HUES48 (cell line): ENCODE data around the gene DENND1C.
"Not testable (repeated sequence)": the region's sequence is repeated elsewhere in the genome, so short reads cannot be mapped to it uniquely, and the experiment has no call there.

ENCODE experiments used
- H3K27ac ChIP-seq: one replicate; pipeline ENCODE4 v1.7.0; 2013; ENCODE audit warnings: low read depth, low read length, inconsistent platforms
- H3K27me3 ChIP-seq: 2 replicates; pipeline ENCODE4 v1.6.1; 2013; ENCODE audit warnings: mild to moderate bottlenecking, low read length; ENCODE audit not compliant: control insufficient read depth, insufficient read depth
- H3K36me3 ChIP-seq: 2 replicates; pipeline ENCODE4 v1.6.1; 2013; ENCODE audit warnings: low read length; ENCODE audit not compliant: control insufficient read depth, insufficient read depth
- H3K4me1 ChIP-seq: 2 replicates; pipeline ENCODE4 v1.6.1; 2013; ENCODE audit warnings: mild to moderate bottlenecking, low read length; ENCODE audit not compliant: control insufficient read depth, insufficient read depth
- H3K4me3 ChIP-seq: 2 replicates; pipeline ENCODE4 v1.5.1; 2013; ENCODE audit warnings: mild to moderate bottlenecking, low read depth, low read length
- H3K9ac ChIP-seq: 2 replicates; pipeline ENCODE4 v1.6.1; 2013; ENCODE audit warnings: mild to moderate bottlenecking, low read depth, low read length, moderate library complexity
- H3K9me3 ChIP-seq: 2 replicates; pipeline ENCODE4 v1.6.1; 2013; ENCODE audit warnings: low read length; ENCODE audit not compliant: control insufficient read depth, insufficient read depth

The DENND1C gene

DNA sequence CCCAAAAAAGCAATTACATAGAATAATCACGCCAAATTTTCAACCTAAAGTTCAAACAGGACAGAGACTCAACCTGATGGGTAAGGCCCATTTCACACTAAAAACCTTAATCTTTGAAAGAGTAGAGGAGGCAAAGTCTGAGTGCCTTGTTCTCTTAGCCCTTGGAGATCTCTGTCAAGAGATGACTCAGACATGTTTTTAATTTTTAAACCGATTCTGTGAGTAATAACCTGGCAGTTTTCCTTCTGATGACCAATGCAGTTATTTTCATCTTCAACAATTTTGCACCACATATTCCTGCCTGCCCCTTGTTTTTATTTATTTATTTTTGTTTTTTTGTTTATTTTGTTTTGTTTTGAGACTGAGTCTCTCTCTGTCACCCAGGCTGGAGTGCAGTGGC, 37.7 kb upstream of the DENND1C start:
- no peak overlapping the region for H3K9ac ChIP-seq
- no peaks in the 10 kb centered on the region for H3K27me3 ChIP-seq
- no peaks in the 10 kb centered on the region for H3K36me3 ChIP-seq
- H3K4me1 ChIP-seq: no peaks in the 10 kb centered on the region
- H3K4me3 ChIP-seq: no peak overlapping the region
- H3K9me3 ChIP-seq: no peaks in the 10 kb centered on the region
- no peak overlapping the region for H3K27ac ChIP-seq

DNA sequence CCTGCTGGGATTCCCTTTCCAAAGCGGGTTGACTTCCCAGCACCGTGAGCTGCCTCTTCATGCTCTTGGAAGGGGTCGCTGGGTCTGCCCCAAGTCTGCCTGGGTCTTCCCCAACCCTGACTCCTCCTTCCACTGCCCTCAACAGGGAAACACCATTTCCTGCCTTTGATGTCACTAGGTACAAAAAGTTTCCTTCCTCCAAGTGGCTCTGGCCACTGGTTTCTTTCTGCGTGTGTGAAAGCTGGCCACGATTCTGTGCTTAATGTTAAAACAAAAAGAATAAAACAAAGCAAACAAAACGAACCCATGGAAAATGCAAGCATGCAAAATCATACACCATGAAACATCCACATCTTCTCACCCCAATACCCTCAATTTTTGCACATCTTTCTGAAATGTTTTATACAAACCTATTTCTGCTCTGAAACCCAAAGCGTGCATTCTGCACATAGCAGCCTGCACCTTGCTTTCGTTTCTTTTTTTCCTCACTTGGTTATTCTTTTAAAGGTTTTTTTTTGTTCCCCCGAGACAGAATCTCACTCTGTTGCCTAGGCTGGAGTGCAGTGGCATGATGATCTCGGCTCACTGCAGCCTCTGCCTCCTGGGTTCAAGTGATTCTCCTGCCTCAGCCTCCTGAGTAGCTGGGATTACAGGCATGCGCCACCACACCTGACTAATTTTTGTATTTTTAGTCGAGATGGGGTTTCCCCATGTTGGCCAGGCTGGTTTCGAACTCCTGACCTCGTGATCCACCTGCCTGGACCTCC, 36.7 kb upstream of the DENND1C start:
- Histone ChIP-seq H3K36me3 (no peaks in the 10 kb centered on the region), H3K27me3 (no peaks in the 10 kb centered on the region), H3K9ac (no peak overlapping the region), H3K4me3 (no peak overlapping the region), H3K4me1 (no peaks in the 10 kb centered on the region), H3K27ac (no peak overlapping the region), H3K9me3 (no peaks in the 10 kb centered on the region)

DNA sequence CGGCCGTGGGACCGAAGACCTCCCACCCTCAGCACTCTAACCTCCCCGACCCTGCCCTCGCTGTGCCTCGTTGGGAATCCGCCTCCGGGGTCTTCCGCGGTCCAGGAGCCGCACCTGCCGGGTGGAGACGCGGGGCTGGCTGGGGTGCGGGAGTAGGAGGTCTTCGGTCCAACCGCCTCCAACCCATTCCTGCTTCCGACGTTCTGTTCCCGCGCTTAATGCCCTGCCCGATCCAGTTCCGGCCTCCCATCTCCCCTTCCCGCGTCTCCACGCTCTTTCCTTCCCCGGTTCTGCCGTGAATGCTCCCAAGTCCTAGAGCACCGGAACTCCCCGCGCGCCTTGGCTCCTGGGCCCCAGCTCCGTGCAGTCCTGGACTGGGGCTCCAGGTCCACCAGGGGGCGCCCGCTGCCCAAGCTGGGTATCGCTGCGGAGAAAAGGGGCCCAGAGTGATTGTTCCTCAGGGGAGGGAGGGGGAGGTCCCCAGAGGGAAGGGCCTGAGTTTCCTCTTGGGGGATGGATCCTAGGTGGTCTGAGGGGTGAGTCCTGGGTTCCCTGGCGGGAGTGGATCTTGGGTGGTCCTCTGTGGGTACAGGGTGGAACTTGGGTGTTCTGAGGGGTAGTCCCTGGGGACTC, 35.2 kb upstream of the DENND1C start:
- H3K4me3 ChIP-seq: peak overlapping the region; percentile 58
- no peaks in the 10 kb centered on the region for H3K4me1 ChIP-seq
- H3K9ac ChIP-seq: no peak overlapping the region
- H3K36me3 ChIP-seq: no peaks in the 10 kb centered on the region
- no peaks in the 10 kb centered on the region for H3K27me3 ChIP-seq
- H3K9me3 ChIP-seq: no peaks in the 10 kb centered on the region
- no peak overlapping the region for H3K27ac ChIP-seq

GRCh38 chr19:6516018-6516658, 34.6 kb upstream of the DENND1C start:
- H3K27ac ChIP-seq: no peak overlapping the region
- H3K27me3 ChIP-seq: no peaks in the 10 kb centered on the region
- no peak overlapping the region for H3K9ac ChIP-seq
- H3K9me3 ChIP-seq: no peaks in the 10 kb centered on the region
- no peaks in the 10 kb centered on the region for H3K4me1 ChIP-seq
- no peaks in the 10 kb centered on the region for H3K36me3 ChIP-seq
- H3K4me3 ChIP-seq: peak overlapping the region; percentile 58

DNA sequence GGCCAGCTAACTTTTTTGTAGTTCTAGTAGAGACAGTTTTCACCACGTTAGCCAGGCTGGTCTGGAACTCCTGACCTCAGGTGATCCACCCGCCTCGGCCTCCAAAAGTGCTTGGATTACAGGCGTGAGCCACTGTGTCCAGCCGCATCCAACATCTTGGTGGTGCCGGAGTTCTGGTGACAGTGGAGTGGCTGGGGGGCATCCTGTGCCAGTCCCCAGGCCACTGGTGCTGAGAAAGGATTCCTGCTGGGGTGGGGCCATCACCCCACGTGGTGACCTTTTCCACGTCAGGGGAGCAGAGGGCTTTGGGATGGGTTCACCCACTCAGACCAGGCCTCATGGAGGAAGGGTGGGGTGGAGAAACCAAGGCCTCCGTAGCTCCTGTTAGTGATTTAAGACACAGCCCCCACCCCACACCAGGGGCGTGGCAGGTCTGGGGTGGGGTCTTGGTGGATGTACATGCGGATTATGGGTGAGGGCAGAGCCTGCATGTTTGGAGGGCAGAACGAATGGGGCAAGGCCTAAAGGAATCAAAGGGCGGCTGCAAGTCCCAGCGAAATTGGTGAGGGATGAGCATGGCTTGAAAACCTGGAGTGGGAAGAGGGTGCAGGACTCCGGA, 33.4 kb upstream of the DENND1C start:
- no peak overlapping the region for H3K9ac ChIP-seq
- no peaks in the 10 kb centered on the region for H3K36me3 ChIP-seq
- H3K27ac ChIP-seq: no peak overlapping the region
- H3K4me1 ChIP-seq: no peaks in the 10 kb centered on the region
- H3K4me3 ChIP-seq: no peak overlapping the region
- no peaks in the 10 kb centered on the region for H3K9me3 ChIP-seq
- no peaks in the 10 kb centered on the region for H3K27me3 ChIP-seq

GRCh38 chr19:6514089-6514488, 32.5 kb upstream of the DENND1C start:
- Histone ChIP-seq H3K9ac (no peak overlapping the region), H3K27ac (no peak overlapping the region), H3K36me3 (no peaks in the 10 kb centered on the region), H3K4me3 (no peak overlapping the region), H3K27me3 (no peaks in the 10 kb centered on the region), H3K9me3 (no peaks in the 10 kb centered on the region), H3K4me1 (no peaks in the 10 kb centered on the region)

- Histone ChIP-seq H3K36me3 (no peaks in the 10 kb centered on the region), H3K27me3 (no peaks in the 10 kb centered on the region), H3K9me3 (no peaks in the 10 kb centered on the region), H3K27ac (no peak overlapping the region), H3K4me1 (no peaks in the 10 kb centered on the region), H3K4me3 (no peak overlapping the region), H3K9ac (no peak overlapping the region)
Measured at GRCh38 chr19:6510618-6511017, 29.0 kb upstream of the DENND1C start.

DNA sequence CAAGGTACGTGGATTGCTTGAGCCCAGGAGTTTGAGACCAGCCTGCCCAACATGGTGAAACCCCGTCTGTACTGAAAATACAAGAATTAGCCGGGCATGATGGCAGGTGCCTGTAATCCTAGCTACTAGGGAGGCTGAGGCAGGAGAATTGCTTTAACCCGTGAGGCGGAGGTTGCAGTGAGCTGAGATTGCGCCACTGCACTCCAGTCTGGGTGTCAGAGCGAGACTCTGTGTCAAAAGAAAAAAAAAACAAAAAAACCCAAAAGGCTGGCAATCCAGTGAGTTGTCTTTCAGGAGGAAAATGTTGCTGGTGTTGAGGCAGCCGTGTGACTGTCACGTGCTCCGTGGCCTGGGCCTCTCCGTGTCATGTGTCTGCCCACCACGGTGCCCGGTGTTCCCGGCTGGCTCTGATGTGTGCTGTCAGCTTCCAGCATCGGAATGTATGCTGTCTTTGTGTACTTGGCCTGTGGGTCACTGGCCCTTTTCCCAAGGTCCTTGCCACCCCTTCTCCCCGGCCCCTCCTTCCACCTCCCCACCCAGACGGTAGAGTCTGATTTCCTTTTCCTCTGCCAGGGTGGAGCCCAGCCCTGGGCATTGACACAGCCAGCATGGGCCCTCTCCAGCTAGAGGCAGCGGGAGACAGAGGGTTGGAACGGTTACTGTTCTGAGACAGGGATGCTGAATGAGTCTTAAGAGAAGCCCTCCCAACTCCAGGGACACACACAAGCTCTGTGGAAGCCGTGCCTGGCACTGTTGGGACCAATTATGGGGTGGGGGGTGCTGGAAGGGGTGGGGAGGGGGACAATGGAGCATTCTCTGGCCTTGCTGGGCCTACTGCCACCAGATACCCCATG, 27.8 kb upstream of the DENND1C start:
- Histone ChIP-seq H3K27ac (no peak overlapping the region), H3K27me3 (no peaks in the 10 kb centered on the region), H3K9ac (no peak overlapping the region), H3K4me1 (no peaks in the 10 kb centered on the region), H3K4me3 (no peak overlapping the region), H3K9me3 (no peaks in the 10 kb centered on the region), H3K36me3 (no peaks in the 10 kb centered on the region)

DNA sequence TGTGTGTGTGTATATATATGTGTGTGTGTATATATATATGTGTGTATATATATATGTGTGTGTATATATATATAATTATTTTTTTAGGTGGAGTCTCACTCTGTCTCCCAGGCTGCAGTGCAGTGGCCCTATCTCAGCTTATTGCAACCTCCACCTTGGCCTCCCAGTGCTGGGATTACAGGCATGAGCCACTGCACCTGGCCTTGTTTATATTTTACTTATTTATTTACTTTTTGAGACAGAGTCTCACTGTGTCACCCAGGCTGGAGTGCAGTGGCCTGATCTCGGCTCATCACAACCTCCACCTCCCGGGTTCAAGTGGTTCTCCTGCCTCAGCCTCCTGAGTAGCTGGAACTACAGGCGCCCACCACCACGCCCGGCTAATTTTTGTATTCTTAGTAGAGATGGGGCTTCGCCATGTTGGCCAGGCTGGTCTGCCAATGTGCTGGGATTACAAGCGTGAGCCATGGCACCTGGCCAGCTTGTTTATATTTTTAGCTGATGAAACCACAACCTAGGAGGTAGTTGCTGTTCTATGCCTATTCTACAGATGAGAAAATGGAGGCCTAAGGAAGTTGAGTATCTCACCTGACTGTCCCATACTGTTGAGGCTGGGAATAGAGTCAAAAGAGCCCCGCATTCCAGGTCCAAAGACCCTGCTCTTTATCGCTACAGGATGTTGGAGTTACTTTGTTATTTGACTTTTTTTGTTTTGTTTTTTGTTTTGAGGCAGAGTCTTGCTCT, 26.6 kb upstream of the DENND1C start:
- H3K9ac ChIP-seq, H3K4me3 ChIP-seq, H3K27me3 ChIP-seq, H3K27ac ChIP-seq, H3K36me3 ChIP-seq, H3K9me3 ChIP-seq, H3K4me1 ChIP-seq: not testable (repeated sequence)
